Fibroblast of the conjunctiva (primary cell): ENCODE results near the gene ARHGEF17.
A peak's percentile ranks its signal among the peaks of the same experiment; 100 is the strongest.

ENCODE experiments used
- DNase-seq: peaks from one replicate; pipeline ENCODE4 v3.0.0-alpha.2; 2010; ENCODE audit warnings: low read depth

The ARHGEF17 gene

DNA sequence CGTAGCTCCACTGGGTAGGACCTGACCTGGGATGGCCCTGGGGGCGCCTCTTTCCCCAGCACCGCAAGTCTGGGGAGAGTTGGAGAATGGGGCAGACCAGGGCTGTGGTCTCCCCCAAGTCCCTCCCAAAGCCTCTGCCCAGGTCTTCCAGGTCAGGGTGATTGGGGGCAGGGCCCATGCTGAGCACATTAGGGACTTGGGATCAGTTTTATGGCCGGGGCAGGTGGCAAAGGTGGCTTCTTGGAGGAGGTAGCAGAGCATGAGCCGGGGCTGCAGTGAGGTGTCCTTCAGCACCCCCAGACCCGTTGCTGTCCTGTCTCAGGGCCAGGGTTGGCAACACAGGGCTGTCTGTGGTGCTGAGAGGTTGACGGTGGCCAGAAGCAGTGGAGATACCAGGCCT lies 74.1 kb downstream of the ARHGEF17 start:
- DNase-seq, result no peak

DNA sequence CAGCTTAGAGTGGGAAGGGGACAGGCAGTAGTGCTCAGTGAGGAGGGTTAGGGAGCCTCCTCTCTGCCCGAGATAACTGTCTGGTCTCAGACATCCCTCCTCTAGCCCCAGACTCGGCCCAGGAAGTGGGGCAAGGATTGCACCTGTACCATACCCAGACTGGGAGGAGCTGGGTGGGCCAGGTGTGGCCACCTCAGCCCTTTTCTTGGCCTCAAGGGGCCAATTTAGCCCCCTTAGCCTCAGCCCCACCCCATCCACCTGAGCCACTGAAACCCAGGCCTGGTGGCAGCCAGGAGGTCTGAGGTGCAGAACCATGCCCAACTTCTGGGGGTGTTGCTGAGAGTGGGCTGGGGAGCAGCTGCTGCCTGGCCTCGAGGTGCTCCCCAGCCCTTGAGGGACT lies 74.7 kb downstream of the ARHGEF17 start:
- no peak for DNase-seq

DNA sequence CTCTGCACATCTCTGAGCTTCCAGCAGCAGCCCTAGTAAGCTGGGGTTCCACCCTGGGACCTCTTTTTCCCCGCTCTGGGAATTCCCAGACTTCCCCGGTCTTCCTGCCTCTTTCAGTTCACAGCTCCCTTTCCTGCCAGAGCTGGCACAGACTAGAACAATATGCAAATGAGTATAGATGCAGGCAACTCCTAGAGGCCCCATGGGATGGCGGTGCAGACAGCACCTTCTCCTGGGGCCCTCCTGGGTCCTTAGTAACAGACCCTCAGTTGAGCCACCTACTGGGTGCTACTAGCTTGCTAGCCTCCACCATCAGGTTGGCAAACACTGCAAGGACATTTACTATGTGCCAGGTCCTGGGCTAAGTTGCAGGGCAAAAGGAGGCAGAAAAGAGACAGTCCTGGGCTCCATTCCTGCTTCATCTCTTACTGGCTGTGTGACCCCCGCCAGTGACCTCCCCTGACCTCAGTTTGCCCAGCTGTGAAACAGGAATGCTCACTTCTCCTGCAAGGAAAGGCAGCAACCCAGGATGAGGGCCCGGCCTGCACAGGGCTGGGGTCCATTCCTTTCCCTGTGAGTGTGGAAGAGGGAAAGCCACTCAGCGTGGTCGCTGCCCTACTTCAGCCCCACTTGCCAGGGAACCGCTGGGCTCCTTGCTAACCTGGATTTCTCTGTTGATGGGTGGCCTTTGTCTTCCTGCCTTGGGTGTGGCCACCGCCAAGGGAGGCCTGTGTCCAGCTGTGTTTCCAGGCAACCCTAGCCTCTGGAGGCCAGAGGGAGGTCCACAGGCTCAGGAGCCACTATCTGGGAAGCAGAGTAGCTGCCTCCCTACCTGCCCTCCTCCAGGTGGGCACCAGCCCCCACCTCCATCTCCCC lies 75.4 kb downstream of the ARHGEF17 start:
- DNase-seq, result no peak

DNA sequence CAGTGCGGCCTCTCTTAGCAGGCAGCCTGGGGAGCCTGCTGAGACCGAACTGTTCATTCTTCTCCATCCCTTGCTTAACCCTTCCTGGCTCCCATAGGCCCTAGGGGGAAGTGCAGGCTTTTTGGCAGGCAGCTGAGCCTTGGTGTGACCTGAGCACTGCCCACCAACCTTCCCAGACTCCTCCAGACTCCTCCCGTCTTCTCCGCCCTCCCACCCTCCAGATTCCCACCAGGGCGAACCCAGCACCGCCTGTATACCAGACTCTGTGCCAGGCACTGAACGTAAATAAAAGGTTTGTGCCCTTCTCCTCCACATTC lies 76.0 kb downstream of the ARHGEF17 start:
- DNase-seq, result no peak

DNA sequence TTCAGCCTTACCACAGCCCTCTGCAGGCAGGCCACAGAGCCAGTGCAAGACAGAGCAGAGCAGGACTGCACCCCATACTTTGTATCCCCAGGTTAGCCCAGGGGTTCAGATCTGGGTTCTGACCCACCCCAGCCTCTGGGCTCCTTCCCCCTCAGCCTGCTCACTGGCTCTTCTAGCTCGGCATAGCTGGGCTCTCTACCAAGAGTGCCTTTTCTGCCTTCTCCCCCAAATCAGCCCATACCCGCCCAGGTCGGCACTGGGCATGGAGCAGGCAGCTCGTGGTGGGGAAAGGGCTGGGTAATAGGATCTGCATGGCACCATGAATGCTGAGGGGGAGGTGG lies 76.4 kb downstream of the ARHGEF17 start:
- DNase-seq, result no peak

DNA sequence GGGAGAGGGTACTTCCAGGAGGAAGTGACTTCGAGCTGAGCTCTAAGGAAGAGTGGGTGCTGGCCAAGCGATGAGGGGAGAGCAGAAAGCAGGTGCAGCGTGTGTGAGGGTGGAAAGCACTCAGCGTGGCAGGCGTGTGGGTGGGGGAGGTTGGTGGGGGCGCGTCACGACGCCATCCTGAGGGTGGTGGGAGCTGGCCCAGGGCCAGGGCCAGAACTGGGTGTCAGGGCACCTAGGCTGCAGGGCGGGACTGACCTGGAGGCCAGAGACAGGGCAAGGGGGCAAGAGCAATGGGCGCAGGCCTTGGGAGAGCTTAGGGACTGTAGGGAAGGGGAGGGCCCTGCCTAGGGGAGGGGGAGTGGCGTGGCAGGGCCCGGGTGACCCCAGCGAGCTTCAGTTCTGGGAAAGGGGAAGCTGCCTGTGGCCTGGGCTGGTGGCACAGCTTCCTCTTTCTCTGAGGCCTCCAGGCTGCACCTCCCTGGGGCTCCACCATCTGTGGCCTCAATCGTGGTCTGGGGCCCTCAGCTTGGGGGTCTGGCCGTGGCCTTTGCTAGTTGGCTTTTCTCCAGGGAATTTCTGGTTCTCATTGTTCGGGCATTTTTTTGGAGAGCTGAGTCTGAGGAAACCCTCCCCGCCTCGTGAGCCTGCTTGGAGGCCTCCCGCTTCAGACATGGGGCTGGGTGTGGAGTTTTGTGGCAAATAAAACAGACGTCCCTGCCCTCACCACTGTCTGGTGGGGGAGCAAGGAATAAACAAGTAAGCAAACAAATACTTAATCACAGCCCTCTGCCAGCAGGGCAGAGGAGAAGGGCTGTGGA lies 77.0 kb downstream of the ARHGEF17 start:
- DNase-seq, result no peak

DNA sequence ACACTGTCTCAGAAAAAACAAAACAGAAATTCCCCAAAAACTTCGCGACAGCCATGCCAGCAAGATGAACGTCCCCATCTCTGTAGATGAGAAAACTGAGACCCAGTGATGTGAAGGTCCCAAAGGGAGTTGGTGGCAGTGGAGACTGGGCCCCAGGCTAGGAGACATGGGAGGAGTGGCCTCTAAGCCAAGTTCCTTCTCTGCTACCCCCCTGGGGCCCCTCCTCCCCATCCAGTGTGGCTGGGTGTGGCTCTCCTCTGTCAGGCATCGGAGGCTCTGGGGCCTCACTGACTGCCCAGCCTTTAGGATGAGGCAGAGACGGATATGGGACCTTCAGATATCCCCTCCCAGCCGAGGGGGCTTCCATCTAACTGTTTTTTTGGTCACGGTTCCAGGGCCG lies 77.9 kb downstream of the ARHGEF17 start:
- DNase-seq, result no peak

DNA sequence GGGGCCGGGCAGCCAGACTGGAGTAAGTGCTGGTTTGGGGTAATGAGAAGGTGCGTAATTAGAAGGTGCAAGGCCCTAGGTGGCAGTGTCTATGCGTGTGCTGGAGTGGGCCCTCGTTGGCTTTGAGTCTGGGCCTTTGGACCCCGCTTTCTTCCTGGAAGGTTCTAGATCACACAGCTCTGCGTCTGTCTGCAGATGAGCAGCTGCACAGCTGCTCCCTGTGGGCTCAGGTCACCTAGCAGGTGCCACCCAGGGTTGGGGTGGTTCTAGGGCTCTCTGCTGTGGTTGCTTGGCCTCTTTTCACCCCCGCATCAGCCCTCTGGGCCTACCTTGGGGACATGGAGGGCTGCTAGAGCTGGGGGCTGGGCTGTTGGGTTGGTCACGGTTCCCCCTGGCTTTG lies 78.5 kb downstream of the ARHGEF17 start:
- DNase-seq, result no peak

DNA sequence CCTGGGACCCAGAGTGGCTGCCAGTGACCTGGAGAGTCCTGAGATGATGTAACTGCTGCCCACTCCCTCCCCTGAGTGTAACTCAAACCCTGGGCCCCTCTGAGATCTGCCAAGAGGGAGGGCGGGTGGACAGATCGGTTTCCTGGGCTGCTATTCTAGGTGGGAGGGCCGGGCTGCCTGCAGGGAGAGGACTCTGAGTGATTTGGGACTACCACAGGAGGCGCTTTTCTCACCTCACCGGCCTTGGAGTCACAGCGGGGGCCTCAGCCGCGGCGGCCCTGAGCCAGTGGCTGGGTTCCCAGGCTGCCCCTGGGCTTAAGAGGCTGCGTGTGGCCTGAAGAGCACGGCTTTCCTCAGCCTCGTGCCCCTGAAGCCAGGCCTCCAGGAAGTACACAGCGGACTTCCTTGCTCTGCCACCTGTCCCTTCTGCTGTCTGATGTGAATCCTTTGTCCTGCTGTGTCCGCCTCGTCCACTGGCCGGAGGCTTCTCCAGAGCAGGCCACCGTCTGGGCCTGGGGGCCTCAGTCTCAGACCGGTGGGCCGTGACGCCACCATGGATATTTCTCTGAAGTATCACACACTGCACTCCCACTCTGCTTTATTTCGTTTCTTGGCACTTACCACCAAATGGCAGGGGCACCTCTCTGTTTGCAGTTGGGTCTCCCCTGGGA lies 79.7 kb downstream of the ARHGEF17 start:
- no peak for DNase-seq

DNA sequence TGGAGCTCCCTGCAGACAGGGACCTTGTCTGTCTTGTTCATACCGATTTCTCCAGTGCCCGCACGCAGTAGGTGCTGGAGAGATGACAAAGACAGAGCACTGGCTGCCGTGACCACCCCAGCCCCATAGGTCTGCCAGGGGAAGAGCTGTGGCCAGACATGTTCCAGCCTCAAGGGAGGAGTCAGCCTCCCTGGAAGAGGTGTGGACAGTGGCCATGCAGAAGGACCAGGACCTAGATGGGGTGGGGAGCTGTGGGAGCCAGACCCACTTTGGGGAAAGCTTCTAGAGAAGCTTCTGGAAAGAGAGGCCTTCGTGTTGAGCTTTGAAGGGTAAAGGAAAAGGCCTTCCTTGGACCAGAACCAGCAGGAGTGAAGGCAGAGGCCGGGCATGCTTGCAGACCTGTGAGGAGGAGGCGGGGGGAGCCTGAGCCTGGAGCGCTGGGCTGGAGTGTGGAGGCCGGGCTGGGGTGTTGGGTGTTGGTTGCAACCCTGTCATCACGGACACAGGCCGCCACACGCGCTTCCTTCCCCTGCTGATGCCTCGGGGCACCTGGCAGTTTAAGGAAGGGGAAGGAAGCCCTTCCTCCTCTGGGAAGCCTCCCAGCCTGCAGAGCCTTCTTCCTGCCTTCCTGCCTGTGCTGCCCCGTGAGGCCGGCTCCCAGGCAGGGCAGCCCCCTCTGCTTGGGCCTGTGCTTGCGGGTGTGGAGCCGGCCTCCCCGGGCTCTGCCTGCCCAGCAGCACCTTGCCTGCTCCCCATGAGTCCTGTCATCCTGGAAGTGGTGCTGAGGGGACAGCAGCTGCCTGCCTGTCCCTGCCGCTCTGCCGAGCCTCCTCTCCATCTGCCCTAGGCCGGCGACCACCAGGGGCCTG lies 80.4 kb downstream of the ARHGEF17 start:
- no peak for DNase-seq

DNA sequence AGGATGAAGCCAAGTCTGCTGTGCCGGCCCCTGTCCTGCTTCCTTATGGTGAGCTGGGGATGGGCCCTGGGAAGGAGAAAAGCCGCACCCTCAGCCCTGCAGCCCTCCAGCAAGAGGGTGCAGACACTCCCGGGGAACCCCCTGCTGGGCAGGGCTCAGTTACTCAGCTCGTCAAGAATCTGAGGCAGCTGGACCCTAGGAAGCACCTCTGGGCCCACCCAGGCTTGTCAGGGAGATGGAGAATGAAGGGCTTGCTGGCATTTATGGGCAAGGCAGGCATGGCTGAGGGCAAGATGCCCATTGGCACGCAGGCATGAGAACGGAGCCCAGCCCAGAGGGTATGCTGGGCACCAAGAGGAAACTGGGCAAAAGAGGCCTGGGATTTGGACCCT lies 81.1 kb downstream of the ARHGEF17 start:
- no peak for DNase-seq

DNA sequence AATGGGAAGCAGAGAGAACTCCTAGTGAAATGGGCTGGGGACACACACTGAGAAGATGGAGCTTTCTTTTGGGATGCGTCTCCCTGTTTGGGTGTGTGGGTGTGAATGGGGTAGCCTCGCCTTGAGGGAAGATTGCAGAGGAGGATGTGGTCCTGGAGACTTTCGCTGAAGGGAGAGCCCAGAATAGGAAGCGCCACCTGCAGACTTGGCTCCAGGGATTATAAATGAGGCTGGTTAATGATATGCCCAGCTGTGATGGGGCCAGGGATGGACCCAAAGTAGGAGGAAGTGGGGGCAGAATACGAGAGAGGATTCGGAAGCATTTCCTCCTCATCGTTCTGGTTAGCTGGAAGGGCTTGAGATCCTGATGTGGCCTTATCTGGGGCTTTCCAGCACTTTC lies 81.8 kb downstream of the ARHGEF17 start:
- no peak for DNase-seq

DNA sequence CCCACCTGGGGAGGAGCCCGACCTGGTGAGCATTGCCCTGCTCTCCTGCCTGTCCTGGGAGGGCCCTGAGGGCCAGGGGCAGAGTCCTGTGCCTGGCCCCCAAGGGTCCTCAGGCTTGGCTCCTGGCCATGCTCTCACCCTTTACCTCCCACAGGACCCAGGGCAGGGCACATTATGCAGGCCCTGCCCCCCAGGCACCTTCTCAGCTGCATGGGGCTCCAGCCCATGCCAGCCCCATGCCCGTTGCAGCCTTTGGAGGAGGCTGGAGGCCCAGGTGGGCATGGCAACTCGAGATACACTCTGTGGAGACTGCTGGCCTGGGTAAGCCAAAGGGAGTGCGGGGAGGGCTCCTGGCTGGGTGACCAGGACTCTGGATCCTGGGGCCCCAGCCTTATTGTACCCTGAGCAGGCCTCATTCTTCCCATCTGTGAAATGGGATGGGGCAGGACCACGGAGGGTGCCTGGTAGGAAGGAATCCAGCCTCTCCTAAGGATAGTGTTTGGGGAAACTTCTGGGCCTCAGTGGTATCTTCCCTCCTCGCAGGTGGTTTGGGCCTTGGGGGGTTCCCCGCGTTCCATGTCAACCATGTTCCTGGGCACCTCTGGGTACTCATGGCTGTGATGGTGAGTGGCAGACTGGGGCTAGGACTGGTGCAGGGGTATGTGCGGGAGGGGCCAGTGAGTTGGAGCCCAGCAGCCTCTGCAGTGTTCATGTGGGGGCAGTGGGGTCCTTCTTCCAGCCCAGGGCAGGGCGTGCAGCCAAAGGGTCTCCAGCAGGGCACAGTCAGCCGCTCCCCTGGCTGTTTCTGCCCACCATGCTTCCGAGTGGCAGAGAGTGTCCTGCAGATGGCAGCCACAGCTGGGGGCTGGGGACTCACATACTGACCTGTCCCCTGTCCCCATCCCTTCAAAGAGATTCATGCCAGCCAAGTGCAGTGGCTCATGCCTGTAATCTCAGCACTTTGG lies 82.8 kb downstream of the ARHGEF17 start:
- DNase-seq, result no peak

DNA sequence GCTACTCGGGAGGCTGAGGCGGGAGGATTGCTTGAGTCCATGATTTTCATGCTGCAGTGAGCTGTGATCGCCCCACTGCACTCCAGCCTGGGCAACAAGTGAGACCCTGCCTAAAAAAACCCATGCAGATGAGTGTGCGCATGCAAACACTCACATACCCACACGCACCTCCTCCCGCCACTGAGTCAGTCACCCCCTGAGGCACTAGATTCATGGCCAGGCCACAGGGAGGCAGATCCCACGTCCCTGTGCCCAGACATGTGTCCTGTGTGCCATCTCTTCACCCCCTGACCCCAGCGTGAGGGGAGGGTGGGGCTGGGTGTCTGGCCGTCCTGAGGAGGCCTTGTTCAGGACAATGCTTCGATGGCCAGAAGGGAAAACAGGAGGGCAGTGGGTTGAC lies 83.6 kb downstream of the ARHGEF17 start:
- no peak for DNase-seq

DNA sequence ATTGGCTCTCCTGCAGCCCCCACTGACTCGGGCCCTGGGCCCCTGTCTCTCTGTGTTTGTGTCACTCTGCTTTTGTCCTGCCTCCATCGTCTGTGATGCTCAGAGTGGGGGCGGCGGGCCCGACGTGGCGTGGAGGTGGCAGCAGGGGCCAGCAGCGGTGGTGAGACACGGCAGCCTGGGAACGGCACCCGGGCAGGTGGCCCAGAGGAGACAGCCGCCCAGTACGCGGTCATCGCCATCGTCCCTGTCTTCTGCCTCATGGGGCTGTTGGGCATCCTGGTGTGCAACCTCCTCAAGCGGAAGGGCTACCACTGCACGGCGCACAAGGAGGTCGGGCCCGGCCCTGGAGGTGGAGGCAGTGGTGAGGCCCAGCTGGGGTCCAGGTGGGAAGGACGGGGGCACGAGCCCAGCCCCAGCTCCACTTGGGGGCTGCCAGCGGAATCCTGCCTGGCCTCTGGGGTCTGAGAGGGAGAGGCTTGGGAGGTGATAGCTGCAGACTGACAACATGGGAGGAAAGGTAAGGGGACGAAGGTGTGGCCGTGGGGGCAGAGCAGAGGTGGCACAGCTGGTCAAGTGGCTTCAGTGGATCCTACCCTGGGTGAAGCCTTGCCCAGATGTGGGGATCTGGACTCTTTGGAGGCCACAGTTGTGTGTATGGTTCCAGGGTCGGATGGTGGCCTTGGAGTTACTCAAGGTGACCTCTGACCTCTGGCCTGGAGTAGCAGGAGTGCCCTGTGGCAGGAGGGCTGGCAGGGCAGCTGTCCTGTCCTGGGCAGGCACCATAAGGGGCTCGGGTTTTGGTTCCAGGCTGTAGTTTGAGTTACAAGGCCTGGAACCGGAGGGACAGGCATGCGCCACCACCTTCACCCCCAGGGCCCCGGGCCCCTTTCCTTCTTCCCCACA lies 84.3 kb downstream of the ARHGEF17 start:
- DNase-seq, result no peak

DNA sequence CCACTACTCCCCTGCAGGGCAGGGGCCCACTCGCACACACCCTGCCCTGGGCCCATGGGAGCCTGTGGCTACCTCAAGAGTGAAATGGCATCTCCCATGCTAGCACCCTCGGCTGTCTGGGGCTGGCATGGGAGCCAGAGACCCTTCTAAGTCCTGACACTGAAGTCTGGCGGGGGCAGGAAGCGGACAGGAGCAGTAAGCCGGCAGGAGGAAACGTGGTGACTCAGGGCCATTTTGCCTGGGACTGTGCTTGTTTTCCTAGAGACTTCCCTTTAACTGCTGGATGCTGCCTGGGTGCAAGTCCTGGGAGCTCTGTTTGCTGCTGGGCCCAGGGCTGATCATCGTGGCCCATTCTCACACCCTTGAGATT lies 84.9 kb downstream of the ARHGEF17 start:
- no peak for DNase-seq

DNA sequence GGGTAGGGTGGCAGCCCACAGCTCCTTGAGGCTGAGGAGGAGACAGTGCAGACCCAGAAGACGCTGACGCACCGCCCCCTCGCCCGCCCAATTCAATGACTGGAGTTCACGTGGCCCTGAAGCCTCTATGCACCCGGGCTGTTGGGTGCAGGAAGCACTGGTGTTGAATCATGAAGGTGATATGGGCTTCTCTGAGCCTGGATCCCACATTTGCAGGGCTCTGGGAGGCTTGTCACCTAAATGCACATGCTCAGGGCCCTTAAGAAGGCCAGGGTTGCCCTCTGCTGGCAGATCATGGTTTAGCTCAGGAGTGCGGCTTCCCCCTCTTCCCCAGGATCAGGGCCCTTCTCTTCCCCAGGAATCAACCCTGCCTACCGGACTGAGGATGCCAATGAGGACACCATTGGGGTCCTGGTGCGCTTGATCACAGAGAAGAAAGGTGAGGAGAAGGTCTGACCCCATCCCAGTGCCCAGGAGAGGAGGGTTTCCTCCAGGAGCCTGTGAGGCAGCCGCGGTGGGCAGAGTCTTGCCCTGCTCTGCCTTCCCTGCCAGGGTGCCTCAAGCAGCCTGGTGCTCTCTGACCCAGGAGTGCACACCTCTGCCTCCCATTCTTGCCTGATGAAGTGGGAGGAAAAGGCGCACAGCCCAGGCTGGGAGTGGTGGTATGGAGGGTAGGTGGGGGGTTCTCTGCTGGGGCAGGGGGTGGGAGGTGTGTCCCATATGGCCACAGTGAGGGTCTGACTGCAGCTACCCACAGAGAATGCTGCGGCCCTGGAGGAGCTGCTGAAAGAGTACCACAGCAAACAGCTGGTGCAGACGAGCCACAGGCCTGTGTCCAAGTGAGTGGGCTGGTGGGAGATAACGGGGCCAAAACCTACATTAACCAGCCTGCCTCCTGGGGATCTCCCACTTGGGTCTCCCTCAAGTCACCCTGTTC lies 85.7 kb downstream of the ARHGEF17 start:
- peak; percentile 59 for DNase-seq

DNA sequence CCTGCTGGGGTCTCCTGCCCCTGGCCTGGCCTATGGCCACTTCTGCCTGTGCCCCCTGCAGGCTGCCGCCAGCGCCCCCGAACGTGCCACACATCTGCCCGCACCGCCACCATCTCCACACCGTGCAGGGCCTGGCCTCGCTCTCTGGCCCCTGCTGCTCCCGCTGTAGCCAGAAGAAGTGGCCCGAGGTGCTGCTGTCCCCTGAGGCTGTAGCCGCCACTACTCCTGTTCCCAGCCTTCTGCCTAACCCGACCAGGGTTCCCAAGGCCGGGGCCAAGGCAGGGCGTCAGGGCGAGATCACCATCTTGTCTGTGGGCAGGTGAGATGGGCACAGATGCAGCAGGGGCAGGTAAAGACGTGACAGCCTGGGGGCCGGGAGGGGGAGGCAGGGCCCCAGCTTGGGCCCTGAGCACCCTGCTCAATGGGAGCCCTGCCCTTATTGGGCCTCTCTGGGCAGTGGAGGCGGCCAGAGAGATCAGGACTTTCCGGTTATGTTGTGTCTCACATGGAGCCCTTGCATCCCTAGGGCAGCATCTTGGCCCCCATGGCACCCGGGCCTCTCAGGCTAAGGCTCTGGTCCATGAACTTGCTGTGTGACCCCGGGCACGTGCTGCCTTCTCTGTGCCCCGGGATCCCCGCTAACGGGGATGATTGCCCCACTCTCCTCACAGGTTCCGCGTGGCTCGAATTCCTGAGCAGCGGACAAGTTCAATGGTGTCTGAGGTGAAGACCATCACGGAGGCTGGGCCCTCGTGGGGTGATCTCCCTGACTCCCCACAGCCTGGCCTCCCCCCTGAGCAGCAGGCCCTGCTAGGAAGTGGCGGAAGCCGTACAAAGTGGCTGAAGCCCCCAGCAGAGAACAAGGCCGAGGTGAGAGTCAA lies 86.6 kb downstream of the ARHGEF17 start:
- no peak for DNase-seq
